HG03135 (cell line): ENCODE measurements around the gene UBE2QL1.

ENCODE experiments used
- ATAC-seq: cut with Tn5 transposase; IDR thresholded peaks from one replicate; pipeline ENCODE4 v1.9.1; 2021; ENCODE audit warnings: mild to moderate bottlenecking, moderate library complexity; ENCODE audit not compliant: unreplicated experiment

UBE2QL1 gene

DNA sequence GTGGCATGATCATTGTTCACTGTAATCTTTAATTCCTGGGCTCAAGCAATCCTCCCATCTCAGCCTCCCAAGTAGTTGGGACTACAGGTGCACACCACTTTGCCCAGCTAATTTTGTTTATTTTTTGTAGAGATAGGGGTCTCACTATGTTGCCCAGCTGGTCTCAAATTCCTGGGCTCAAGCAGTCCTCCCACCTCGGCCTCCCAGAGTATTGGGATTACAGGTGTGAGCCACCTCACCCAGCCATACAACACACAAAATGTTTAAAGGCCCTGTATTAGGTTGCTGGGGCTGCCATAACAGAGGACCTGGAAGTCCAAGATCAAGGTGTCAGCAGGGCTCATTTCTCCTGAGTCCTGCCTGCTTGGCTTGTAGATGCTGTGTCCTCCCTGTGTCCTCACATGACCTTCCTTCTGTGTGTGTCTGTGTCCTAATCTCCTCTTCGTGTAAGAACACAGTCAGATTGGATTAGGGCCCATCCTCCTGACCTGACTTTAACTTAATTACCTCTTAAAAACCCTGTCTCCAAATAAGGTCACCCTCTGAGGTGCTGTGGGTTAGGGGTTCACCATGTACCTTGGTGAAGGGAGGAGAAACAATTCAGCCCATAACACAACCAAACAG lies 5.4 kb downstream of the UBE2QL1 start:
- ATAC-seq: no peak

GRCh38 chr5:6454628-6455053 lies 6.0 kb downstream of the UBE2QL1 start:
- no peak for ATAC-seq

- no peak for ATAC-seq
These were observed 7.0 kb downstream of the UBE2QL1 start for GRCh38 chr5:6455571-6456200.

DNA sequence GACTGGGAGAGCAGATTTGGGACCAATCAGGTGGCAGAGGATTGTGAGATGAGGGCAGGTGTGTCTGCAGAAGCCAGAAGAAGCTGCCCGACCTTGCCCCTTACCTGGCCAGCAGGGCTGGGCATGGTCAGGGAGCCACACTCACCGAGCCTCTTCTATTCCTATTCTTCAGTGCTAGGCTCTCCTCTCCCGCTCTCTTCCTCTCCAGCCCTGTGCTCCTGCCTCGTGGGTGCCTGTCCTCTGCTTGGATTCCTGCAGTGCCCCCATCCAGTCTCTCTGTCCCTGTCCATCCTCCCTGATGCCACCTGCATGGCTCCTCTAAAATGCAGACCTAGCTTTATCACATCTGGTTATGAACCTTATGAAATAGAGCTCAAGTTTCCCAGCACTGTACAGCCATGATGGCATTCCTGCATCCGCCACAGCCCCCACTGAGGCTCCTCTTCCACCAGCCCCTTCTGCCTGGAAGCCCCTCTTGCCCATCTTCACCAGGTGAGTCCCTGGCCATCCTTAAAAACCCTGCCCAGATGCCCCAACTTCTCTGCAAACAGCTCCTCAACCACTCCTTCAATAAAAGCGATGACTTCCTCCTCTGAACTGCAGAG lies 8.2 kb downstream of the UBE2QL1 start:
- no peak for ATAC-seq

- no peak for ATAC-seq
These were observed 8.9 kb downstream of the UBE2QL1 start for GRCh38 chr5:6457592-6457991.

- no peak for ATAC-seq
These were observed 10.2 kb downstream of the UBE2QL1 start for GRCh38 chr5:6458833-6459232.

DNA sequence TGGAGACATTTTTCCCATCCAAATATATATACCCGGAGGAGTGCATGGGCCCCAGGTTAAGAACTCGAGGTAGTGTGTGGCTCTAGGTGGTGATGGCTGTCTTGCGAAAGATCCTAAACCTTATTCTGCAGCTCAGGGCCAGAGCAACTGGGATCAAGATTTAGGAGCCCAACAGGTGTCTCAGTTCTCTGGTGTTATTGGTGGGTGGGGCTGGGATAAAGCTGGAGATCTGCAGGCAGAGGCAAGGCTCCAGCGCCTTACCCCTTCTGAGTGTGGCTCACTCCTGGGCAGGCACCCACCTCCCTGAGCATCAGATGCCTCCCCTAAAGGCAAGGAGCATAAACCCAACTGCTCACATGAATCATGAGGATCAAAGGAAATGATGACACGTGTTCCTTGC lies 11.2 kb downstream of the UBE2QL1 start:
- no peak for ATAC-seq

DNA sequence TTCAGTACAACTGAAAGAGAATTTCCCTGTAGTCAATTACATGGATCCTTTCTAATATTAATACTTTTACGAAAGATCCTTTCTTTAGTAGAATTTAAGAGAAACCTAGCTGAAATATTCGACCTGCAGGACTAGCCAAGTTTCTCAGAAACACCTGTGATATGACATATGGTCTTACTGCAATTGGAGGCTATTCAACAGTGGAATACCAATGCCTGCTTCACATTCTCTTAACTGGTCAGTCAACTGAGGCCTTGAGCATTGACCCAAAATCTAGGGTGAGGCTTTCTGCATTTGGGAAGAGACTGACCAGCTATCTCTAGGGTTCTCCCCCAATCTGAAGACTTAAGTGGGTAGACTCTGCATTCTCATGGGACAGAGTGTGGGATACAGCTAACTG lies 12.3 kb downstream of the UBE2QL1 start:
- ATAC-seq: no peak

GRCh38 chr5:6461793-6462650 lies 13.4 kb downstream of the UBE2QL1 start:
- no peak for ATAC-seq

DNA sequence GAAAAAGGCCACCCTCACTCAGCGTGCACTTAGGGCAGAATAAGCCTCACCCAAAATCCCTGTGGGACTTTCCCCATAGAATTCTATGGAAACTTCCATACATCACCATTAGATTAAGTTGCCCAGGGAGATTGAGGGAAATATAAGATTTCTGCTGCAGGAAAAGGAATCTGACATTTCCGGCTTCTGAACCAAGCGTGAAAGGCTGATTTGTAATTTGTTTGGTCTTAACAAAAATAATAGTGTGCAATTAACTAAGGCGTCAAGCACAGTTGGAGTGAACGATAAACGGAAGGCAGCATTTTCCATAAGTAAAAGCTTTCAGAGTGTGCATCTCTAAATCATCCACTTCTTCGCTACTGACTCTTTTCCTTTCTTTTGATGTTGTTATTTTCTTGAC lies 14.0 kb downstream of the UBE2QL1 start:
- ATAC-seq: no peak

DNA sequence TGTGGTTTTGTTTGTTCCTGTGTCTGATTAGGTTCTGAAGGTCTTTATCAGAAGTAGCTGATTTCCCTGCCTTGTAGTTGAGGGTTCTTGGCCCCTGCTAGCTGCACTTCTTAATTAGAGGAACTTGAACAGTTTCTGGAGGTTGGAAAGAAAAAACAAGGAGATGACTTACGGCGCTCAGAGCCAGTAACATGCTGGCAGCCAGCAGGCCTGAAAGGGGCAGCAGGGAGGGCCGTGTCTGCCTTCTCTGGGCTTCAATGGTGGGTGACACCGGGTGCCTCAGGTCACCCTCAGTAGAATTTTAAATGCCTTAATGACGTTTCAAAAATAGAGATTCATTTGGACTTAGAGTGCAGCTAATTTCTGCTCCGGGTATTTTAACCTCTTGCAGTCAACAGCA lies 15.8 kb downstream of the UBE2QL1 start:
- no peak for ATAC-seq

GRCh38 chr5:6465831-6466790 lies 17.5 kb downstream of the UBE2QL1 start:
- no peak for ATAC-seq

DNA sequence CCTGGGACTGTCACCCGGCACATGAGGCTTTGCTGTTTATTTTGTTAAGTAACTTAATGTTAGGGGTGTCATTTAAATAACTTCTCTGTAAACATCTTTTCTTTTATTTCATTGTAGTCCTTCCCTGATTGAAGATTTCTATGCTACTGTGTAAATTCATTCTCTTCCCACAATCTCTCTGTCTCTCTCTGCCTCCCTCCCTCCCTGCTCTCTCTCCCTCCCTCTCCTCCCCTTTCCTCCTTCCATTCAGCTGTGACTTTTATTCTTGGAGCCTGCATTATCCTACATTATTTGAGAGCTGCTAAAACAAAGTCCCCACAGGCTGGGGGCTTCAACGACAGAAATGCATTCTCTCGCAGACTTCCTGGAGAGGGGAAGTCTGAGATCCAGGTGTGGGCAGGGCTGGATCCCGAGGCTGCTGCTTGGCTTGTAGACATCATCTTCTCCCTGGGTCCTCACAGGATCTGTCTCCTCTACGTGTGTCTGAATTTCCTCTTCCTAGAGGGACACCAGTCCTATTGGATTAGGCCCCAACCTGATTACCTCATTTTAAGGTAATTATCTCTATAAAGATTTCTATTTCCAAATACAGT lies 18.4 kb downstream of the UBE2QL1 start:
- no peak for ATAC-seq

- no peak for ATAC-seq
These were observed 18.9 kb downstream of the UBE2QL1 start for GRCh38 chr5:6467591-6467990.

DNA sequence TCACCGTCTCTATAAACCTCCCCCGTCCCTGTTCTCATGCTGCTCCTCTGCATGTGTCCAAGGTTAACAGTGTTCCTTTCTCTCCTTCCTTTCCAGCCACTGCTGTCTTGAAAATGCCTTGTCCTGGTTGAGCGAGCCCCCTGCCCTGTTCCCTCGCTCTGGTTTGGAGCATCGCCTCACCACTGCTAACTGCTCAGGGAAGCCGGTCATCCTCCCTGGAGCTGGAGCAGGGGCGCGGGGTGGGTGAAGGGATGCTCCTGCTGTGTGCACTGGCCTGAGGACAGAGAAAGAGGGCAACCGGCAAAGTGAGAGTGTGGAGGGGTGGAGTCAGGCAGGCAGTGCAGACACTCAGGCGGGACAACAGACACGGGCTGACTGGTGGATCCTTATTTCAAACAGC lies 19.4 kb downstream of the UBE2QL1 start:
- no peak for ATAC-seq

- no peak for ATAC-seq
These were observed 20.2 kb downstream of the UBE2QL1 start for GRCh38 chr5:6468870-6469269.

GRCh38 chr5:6469836-6470235 lies 21.2 kb downstream of the UBE2QL1 start:
- no peak for ATAC-seq

GRCh38 chr5:6470672-6471071 lies 22.0 kb downstream of the UBE2QL1 start:
- ATAC-seq: no peak

- no peak for ATAC-seq
These were observed 22.6 kb downstream of the UBE2QL1 start for GRCh38 chr5:6471252-6471651.

DNA sequence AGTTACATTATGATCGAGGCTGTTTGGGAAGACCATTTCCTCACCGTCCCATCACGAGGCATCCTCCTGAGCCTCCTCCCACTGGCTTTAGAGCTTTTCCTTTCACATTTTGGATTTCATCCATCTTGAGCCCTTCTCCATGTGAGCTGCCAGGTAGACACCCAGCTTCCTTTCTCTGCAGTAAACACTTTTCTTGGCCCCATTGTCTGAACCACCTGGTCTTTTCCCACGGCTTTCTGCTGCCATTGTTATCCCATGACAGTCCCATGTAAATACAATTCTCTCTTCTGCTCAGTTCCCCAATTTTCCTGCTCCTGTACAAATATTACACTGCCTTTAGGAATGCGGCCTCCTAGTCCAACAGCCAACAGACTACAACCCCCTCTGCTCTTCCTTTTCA lies 24.1 kb downstream of the UBE2QL1 start:
- no peak for ATAC-seq
